CD4-positive, alpha-beta T cell treated with Interleukin-6 for 4 hours (primary cell): Measurements from ENCODE around the gene COMP.

Source experiments
- DNase-seq: peaks from one replicate; pipeline ENCODE4 v3.0.0-alpha.2; 2020; ENCODE audit warnings: mixed read lengths

COMP gene

DNA sequence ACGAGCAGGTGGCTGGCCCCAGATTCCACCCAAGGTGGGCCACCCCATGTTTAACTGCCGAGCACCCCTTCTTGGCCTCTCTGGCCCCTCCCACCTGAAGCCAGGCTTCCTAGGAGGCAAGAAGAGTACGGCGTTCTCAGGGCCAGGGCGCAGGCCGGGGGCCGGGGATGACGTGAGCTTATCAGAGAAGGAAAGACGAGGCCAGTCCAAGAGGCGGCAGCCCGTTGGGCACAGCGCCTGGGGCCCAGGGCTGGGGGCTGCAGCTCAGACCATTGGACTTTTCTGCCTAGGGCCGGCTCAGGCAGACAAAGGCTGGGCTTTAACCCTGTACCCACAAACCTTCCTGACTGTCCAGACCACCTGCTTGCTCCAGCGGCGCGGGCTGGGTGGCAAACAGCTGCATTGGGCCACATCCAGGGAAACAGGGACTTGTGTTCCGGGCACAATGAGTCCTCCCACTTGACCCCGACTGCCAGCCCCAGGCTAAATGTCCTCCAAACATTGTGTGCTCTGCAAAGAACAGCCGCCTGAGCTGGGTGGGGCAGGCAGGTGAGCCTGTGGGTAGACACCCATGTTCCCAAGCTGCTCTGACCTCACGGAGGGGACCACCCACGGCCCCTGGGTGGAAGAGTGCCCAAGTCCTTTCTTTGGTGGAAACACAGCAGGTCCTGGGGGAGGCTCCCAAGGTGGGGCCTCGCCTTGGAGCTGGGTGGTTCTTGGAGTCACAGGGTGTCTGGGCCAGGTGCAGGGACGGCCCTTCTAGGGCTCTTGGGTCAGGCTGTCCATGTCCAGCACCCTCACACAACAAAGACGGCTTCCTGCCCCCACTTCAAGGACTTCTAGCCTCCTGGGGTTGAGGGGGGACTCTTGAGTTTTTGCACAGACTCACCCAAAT is 21.9 kb downstream of the COMP start:
- no peak for DNase-seq

DNA sequence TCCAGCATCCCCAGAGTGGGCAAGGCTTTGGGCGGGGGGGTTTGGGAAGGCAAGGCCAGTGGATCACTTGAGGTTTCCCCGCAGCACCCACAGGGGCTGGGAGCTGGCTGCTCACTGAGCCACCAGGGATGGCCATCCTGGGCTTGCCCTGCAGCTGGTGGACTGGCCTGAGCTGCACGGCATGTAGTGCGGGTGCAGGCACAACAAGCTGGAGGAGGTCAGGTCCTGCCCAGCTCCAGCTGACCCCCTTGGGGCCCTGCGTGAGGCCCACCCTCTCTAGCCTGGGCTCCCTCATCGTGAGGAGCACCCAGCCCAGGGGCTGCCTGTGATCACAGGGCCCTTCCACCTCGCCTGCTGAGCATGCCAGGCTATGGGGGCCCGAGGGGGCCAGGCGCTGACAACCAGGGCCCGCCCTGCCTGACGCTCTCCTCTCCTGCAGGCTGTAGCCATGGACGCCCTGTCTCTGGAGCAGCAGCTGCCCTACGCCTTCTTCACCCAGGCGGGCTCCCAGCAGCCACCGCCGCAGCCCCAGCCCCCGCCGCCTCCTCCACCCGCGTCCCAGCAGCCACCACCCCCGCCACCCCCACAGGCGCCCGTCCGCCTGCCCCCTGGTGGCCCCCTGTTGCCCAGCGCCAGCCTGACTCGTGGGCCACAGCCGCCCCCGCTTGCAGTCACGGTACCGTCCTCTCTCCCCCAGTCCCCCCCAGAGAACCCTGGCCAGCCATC is 22.9 kb downstream of the COMP start:
- no peak for DNase-seq

DNA sequence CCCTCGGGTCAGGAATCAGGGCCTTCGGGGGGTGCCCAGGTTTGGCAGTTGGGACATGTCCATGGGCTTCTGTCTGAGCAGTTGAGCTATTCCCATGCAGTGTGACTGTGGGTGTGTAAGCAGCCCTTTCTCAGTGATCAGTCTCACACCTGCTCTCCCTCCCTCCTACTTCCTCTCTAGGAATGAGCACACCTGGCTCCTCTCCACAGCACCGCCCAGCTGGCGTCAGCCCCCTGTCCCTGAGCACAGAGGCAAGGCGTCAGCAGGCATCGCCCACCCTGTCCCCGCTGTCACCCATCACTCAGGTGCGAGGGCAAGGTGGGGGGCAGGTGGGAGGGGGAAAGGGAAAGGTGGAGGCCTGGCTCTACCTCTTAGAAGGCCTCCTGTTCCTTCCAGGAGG is 25.9 kb downstream of the COMP start:
- DNase-seq = no peak

DNA sequence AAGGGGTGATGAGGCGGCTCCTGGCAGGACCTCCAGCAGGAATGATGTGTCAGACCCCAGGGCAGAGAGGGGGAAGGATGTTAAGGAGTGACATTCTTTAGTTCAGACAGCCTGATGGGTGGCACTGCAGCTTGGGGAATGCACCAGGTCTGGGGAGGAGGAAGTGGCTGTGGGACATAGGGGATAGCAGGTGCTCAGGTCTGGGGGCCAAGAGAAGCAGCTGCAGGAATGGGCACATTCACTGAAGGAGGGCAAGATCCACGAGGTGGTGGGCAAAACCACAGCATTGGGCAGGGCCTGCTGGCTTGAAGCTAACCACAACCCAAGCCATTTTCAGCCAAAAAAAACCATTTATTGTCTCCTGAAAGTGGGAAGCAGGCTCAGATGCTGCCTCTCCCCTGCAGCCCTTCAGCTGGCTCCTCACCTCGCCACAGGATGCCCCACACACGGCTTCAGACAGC is 26.5 kb downstream of the COMP start:
- DNase-seq = no peak

DNA sequence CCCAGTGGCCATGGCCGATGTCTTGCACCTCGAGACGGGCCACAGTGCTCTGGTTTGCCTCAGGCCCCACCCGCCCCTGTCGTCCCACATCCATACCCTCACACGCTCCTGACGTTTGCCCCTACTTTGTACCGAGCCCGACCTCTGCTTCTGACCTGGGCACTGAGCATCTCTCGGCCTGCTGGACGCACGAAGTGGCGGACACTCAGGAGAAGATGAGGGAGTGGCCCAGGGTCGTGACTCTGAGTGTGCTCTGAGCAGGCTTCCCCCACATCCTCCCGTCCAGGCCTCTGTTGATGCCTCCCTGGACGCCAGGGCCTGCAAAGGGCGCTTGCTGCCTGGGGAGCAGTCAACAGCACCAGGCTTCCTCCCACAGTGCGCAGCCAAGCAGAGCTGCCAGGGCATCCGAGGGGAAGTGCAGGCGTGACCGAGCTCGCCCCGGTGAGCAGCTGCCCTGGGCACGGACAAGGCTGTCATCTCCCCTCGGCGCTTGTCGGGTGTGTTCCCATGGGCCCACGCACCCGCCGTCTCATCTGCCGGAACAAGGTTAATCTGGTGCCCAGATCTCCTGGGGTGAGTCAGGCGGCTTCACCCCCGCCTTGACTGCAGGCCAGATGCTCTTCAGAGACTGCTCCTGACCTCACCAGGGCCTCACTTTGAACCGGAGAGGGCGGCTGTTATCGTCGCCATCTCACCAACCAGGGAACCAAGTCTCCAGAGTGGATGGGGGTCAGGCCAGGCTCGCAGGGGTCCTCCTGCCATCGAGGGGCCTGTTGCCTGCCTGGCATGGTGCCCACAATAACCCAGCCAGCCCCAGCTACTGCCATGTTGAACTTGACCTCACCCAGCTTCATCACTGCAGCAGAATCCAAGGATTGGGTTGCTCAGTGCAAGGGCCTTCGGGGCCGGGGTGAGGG is 27.2 kb downstream of the COMP start:
- DNase-seq = no peak

DNA sequence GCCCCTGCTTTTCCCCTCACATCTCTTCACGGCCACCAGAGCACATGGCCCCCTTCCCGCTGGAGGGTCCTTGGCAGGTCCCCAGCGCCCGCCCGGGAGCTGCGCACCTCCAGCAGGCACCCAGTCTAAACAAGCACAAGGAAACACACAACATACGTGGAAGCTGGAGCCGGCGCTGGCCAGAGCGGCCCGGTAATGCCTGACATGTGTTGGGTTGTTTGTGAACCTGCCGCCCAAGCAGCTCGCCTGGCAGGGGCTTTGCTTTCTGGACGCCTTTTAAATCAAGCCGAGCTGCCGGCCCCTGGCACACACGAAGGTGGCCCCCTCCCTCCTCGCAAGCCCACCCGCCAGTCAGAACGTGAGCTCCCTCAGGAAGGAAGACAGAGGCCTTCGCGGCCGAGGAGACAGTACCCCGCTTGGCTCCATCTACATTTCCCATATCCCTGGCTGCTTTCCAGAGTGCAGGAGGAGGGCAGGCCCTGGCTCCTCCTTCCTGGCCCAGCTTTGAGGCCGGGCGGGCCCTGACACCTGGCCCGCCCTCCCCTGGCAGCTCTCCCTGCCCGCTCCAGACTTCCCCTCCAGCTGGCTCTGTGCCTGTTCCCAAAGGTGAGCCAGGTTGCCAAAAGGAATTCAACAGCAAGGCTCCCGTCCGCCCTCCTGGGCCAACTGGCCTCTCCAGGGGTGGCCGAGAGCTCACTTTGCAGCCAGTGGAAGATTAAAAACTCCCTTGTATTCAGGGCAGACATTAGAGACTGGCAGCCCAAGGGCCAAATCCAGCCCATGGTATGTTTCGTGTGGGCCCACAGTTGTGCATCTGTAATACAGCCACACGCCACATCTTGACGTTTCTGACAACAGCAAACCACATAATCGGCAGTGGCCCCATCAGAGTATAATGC is 28.7 kb downstream of the COMP start:
- no peak for DNase-seq

DNA sequence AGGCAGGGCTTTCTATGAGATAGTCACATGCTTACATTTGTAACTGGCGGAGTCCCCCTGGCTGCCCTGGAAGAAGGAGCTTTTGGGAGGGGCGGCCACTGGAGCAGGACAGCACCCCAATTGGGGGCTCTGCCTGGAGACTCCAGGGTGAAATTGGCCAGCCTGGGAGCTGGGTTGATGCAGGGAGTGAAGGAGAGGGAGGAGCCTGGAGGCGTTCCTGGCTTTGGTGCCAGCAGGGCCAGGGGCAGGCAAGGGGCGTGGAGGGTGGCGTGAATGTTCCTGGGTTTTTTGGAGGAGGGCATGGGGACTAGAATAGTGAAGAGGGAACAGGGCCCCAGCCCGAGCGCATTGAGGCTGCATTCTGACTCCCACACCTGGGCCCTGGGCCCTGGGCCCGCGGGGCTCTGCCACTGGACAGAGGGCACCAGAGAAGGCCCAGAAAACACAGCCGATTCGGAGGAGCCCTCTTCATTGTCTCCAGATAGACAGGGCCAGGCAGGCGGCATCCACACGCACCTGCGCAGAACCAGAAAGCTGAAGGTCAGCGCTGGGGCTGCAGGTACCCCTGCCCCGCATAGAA is 29.5 kb downstream of the COMP start:
- DNase-seq = no peak

DNA sequence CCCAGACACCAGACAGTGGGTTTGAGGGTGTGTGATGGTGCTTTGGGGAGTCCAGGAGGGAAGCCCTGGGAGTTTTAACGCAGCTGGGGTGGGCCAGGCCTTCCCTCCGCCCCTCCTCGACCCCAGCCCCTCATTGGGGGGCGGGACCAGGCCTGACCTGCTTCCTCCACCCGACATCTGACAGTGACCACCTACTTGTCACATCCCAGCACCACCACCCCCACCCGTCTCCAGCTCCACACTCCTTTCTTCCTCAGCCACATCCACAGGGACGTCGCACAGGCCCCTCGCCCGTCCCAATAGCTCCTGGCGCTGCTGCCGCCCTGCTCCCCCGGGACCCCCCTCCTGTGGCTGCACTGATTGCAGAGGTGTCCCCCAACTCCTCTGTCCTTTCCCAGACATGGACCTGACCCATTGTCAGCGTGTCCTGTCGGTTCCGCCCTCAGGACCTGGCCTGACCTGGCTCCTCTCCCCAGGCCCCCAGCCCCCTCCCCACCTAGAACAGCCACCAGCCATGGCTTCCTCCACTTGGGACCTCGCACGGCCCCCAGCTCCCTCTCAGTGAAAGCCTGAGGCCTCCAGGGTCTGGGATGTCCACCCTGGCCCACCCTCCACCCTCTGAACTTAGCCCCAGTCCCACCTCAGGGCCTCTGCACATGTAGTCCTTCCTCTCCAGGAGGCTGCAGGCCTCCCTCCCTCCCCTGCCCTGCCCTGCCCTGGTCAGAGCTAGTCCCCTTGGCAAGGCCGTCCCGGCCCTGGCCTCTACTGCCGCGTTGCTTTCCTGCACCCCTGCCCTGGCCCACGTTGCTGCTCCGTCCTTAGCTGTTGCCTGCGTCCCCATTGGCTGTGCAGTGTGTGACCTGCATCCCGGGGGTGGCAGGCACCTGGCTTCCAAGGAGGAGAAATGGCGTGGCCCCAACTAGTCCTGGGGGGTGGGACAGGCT is 30.4 kb downstream of the COMP start:
- no peak for DNase-seq

DNA sequence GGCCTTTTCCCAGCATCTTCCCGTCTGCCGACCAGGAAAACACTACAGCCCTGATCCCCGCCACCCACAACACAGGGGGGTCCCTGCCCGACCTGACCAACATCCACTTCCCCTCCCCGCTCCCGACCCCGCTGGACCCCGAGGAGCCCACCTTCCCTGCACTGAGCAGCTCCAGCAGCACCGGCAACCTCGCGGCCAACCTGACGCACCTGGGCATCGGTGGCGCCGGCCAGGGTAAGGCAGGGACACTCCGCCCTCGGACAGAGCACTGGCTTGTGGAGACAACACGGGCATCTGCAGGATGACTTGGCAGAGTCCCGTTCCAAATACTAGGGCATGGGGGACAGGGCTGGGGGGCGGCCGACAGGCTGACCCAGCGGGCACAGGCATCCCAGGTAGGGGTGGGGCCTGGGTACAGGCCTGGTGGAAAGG is 31.1 kb downstream of the COMP start:
- no peak for DNase-seq

DNA sequence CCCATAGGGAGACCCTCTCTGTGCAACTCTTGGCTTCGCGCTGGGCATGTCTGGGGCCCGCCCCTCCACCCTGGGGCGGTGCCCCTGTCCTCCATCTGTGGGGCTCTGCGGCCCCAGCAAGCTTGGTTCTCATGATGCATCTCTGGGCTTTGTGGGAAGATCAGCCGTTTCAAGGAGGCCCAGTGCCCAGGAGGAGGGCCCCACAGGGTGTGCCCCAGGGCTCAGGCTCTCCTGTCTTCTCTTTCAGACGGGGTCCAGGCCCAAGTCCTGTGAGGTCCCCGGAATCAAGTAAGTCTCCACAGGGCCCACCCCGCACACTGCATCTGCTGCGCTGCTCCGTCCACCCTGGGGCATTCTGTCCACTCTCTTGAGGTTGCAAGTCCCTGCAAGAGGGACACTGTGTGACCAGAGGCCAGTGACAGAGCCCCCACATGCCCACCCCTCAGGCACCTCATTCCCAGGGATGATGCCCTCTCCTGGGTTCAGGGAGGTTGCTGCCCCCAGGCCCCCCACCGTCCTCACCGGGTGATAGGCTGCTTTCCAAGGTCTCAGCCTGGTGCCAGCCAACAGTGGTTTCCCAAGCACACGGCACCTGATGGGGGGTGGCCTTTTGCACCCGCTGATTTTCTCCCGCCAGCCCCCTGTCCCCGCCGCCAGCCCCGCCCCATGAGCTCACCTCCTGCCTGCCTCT is 31.7 kb downstream of the COMP start:
- no peak for DNase-seq

DNA sequence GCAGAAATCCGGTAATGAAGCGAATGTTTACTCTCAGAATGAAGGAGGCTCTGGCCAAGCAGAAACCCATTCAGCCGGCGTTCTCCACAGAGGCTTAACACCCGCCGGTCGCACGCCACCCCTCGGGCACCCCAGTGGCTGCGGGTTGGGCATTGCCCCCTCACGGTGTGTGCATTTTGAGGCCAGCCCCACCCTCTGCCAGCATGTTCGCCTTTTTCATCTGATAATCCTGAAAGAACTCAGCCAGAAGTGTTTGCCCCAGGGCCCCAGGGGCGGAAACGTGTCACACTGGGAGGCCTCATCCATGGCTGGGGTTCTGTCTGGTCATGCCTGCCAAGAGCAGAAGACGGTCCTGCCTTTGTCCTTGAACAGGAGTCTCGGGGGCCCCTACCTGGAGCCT is 34.2 kb downstream of the COMP start:
- no peak for DNase-seq

DNA sequence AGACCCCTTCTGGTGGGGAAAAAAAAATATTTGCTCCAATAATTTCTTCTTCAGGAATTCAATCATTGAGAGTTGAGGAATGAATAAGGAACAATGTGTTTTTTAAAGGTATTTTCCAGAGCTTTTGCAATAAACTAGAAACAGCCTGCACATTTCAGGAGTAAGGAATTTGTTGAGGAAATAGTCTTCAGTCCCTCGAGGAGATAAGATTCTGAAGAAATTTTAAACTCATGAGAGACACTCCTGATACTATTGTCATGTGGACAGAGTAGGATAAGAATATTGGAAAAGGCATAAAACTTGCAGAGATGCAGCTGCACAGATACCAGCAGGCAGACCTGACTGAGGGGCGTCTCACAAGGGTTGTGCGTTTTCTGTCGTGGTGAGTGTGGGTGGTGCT is 36.6 kb downstream of the COMP start:
- DNase-seq = no peak

DNA sequence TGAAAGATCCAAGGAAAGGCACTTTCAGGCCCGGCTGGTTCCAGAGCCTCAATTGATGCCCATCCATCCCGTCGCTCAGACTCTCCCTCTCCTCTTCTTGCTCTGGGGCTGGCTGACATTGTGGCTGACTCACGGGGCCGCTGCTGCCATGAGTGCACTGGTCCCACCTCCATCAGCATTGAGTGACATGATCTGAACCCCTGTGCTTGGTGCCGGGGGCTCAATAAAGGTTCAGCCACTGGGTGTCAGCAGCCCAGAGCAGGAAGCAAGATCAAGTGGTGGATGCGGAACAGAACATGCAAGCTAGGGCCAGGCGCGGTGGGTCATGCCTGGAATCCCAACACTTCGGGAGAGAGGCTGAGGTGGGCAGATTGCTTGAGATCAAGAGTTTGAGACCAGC is 39.5 kb downstream of the COMP start:
- DNase-seq = no peak

DNA sequence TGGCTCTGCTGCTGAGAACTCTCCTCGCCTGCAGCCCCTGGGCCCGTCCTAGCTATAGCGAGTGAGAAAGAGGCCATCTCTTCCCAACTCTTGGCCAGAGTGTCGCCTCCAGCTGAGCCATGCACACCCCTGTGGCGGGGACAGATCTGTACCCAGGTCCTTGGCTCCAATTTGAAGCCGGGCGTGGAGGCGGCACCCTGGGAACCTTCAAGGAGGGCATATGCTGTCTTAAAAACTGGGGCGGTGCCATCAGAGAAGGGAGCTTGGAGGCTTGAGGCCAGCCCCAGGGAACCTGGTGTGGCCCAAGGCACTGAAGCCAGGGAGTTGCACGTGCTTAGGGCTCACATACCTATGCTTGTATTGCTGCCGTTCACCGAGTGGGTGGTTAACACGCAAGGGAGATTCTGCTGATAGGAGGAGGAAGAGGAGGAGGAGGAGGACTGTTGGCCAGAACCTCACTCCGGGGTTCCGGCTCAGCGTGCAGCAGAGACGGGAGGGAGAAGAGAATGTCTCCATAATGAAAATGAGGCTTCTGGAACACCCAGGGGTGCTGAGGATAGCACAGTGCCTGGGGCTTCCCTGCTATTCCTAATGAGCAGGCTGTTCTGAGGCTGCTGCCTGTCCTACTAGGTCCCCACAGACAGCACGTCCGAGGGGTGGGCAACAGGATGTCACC is 40.7 kb downstream of the COMP start:
- no peak for DNase-seq

DNA sequence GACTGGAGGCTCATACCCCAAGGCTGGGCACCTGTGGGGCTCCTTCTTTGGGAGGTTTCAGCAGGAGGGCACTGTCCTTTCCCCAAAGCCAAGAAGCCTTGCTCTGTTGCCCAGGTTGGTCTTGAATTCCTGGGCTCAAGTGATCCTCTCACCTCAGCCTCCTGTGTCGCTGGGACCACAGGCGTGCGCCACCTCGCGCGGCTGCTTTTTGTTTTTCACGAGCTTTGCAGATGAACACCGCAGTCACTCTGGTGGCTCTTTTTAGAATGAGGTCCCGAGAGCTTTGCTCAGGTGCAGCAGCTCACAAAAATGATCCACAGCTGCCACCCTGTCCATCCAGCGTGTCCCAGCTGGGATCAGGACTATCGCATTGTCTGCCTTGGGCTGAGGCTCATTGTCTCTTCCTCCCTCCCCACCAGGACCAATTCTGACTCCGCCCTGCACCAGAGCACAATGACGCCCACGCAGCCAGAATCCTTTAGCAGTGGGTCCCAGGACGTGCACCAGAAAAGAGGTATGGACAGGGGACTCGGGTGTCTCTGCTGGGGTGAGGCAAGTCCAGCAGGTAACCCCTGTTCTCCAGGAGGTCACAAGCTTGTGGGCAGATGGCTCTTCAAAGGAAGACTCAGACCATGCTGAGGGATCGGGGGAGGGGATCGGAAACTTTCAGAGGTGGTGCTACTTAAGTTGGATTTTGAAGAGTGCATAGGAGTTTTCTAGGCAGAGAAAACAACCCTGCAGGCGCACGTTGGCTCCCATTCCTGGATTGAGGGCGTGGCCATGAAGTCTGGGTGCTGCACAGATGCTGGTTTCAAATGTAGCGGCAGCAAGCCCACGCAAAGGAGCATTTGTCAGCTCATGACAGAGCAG is 41.5 kb downstream of the COMP start:
- no peak for DNase-seq

DNA sequence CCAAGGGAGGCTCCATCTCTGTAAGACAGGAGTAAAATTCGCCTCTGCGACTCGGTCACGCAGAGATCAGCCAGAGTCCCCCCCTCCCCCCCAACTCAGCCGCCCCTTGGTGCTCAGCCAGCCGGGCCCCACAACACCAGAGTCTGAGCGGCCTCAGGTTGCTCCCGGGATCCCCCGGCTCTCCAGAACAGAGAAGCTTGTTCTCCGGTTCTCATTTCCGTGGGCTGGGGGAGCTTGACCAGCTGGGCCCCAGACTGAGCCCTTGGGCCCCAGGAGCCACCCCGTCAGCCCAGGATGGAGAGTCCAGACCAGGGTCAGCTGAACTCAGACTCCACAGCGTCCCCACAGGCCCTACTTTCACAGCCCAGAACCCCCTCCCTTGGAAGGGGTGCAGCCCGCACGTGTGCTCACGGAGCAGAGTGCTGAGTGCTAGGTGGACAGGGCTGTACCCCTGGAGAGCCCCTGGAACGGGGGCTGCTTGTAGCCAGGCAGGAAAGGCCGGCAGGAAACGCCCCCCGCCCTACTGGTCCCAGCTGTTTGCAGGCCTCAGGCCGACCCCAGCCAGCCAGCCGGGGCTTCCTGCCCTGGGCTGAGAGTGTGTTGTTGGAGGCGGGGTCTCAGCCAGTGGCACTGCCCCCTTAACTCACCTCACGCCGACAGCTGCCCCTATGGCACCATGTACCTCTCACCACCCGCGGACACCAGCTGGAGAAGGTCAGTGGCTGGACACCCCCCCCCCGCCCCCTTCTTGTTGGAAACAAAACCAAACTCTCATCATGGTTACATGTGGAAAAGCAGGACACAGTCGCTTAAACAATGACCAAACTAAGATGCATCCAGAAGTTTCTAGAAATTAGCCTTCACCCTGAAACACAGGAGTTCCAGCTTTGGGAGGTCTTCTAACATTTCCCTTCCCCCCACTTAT is 44.4 kb downstream of the COMP start:
- DNase-seq = no peak

DNA sequence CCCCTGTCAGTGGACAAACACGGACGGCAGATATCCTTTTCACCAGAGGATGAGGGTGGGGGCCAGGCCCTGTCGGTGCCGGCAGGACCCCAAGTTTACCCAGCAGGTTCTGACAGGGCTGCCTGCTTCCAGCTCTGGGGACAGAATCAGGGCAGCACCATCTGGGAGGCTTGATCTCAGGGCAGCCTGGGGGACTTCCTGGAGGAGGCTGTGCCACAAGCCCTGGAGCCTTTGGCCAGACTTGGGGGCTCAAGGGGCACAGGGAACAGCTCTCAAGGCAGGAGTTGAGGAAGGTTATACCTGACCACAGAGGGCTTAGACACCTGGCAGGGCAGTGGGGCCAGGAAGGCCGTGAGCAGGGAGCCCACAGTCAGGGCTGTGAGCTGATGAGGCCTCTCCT is 45.2 kb downstream of the COMP start:
- no peak for DNase-seq
